SW480 (cell line): ENCODE results near the gene NANOS2.

ENCODE experiments used
- DNase-seq: peaks from one replicate; pipeline ENCODE4 v3.0.0-alpha.2; 2016; ENCODE audit warnings: low spot score

Gene NANOS2

DNA sequence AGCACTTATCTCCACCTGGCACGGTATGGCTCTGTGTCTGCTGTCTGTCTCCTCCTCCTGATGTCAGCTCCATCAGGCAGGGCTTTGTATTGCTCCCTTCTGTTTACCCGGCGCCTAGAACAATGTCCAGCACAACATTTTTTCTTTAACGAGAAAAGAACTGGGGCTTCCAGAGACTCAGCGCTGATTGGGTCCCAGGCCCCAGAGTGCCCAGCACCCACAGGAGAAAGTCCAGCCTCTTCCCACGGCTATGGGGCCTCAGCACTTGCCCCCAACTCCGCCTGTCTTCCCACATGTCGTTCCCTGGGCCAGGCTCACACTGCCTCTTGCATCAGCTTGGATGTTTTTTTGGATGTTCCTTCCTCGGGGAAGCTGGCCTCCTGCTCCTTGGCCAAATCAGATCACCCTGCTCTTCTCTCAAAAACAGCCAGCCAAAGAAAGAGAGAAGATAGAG lies 19.0 kb downstream of the NANOS2 start:
- DNase-seq, result no peak

DNA sequence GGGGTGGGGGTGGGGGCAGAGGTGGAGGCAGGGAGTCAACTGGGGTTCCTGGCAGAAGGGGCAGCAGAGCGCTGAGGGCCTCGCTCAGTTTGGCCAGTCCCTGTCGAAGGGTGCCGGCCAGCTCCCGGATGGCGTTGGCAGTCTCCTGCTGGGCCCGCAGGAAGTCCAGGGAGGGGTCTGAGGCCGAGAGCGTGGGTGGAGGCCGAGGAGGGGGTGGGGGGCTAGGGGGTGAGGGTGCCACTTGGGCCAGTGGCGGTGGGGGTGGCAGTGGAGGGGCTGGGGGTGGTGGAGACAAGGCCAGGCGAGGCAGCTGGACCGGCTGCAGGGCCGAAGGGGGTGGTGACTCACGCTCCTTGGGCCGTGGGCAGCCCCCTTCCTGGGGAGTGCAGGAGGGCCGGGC lies 23.7 kb downstream of the NANOS2 start:
- no peak for DNase-seq

DNA sequence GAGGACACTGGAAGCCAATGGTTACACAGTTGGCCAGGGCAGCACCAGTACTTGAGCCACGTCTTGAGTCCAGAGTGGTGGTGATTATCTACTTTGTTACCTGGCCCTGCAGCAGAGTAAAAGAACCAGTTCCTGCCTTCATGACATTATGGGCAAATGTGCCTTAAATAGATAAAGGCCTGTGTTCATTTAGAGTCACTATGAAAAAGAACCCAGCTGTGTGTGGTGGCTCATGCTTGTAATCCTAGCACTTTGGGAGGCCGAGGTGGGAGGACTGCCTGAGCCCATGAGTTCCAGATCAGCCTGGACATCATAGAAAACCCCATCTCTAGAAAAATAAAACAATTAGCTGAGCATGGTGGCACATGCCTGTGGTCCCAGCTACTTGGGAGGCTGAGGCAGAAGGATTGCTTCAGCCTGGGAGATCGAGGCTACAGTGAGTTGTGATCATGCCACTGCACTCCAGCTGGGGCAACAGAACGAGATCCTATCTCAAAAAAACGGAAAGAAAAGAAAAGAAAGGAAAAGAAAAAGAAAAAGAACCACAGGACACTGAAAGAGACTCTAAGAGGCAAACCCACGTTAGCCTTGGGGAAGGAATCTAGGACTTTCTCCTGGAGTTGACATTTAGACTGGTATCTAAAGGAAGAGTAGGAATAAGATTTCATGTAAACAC lies 25.2 kb downstream of the NANOS2 start:
- DNase-seq, result no peak

DNA sequence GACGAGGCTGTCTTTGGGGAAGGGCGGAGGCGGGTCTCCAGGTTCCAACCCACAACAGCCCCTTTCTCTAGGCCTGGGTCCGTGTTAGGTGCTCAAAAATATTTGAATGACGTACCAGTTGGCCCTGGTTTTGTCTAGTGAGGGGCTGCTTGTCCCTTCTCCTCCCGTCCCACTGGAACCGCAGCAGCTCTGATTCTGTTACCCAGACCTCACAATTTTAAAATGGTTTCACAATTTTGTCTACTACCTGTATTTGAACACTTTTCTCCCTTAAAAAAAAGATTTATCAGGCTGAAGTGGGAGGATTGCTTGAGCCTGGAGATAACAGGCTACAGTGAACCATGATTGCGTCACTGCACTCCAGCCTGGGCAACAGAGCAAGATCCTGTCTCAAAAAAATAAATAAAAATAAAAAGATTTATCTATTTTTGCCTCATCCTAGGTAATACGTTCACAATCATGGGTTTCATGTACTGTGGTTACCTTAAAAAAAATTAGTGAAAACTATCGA lies 27.3 kb downstream of the NANOS2 start:
- no peak for DNase-seq

DNA sequence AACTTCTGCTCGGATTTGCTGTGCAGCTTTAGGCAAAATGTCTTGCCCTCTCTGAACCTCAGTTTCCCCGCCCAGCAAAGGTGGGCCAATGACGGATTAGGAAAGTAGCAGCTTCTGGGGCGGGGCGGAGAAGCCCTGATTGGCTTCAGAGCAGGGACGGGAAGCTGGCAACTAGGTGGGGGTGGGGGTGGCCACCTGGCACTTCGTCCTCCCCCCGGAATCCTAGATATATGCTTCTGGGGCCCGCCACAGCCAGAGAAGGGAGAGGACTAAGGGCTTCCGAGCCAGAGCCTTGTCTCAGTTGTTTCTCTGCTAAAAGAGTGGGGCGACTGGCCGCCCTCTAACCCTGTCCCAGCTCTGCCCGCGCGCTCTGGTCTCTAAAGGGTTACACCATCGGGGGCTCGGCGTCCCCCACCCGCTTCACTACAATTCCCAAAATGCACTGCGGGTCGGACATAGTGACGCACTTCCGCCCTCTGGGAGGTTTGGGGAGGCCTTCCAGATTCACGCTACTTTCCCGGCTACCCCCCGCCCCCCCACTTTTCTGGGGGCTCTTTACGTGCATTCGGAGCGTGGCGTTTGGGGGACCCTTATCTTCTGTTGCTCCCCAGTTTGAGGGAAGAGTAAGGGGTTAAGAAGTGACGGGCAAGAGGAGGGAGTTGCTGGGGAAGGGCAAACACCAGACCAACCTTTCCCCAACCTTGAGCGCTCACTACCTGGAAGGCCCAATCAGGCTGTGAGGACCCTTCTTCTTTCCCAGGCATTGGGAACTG lies 28.0 kb downstream of the NANOS2 start:
- peak; percentile 94 for DNase-seq

DNA sequence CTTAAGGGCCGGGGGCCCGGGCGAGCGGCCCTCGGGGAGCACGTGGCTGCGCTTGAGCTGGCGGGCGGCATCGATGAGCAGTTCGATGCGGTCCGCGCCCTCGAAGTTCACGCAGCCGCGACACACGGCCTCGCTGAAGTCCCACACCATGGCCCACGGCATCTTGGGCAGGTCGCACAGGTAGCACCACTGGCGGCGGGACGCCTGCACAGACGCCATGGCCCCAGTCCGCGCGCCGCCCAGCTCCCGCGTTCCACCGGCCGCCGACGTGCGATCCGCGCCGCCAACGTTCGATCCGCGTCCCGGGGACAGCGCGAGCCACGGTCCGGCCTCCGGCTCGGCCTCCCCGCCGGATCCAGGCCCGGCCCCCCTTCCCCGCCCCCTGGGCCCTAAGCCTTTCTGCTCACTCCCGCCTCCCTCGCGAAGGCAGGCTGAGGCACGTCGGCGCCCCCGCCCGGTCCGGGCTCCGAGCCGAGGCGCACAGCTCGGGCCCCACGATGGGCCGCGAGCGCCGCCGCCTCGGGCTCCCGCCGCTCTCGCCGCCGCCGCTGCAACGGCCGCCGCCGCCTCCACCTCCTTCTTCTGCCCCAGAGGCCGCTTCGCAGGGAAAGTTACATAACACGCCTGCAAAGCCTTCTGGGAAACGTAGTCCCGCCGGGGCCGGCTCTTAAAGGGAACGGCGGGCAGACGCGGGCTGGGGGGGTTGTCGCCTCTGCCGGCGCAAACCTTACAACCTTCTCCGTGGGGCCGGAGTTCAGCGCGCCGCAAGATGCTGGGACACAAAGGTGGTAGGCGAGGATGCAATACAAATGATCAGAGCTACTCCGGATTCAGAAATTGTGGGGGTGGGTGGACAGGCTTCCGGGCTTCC lies 28.8 kb downstream of the NANOS2 start, which contains the start of gene IRF2BP1:
Gene IRF2BP1 (minus strand): TSS at position 586 of the 871 bp plus-strand sequence. CDS start 367 bp downstream, at position 219.
- peak; percentile 97 for DNase-seq

DNA sequence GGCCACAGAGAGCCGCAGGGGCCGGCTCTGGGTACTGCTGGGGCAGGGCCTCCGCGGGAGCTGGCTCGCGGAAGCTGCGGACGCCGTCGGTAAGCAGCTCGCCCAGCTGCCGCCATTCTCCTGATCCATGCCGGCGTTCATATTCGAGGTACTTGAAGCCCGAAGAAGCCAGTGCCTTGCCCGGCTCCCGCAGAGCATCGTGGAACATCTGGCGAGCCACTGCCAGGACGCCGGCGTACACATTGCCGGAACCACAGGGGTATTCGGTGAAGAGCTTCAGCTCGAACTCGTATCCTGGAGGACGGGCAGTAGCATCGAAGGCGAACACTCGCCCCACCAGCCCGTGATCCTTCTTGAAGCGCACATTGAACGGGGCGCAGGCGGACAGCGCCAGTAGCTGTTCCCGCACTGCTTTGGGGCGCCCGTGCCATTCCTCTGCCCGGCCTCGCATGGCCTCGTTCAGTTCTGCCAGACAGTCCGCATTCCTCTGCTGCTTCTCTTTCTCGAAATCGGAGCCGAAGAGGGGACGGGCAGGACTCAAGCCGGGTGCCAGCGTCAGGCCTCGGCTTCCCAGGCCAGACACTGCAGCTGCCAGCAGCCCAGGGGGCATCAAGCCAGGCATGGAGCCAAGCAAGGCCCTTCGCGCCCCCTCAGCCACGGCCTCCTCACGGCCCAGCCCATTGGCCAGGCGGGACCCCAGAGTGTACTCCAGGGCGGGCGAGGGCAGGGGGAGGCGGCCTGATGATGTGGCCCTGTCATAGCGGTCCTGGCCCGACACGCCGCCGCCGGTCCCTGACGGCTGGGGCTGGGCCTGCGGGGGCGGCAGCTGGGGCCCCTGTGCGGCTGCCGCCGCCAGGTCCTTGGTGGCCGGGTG lies 29.7 kb downstream of the NANOS2 start:
- DNase-seq, result no peak

DNA sequence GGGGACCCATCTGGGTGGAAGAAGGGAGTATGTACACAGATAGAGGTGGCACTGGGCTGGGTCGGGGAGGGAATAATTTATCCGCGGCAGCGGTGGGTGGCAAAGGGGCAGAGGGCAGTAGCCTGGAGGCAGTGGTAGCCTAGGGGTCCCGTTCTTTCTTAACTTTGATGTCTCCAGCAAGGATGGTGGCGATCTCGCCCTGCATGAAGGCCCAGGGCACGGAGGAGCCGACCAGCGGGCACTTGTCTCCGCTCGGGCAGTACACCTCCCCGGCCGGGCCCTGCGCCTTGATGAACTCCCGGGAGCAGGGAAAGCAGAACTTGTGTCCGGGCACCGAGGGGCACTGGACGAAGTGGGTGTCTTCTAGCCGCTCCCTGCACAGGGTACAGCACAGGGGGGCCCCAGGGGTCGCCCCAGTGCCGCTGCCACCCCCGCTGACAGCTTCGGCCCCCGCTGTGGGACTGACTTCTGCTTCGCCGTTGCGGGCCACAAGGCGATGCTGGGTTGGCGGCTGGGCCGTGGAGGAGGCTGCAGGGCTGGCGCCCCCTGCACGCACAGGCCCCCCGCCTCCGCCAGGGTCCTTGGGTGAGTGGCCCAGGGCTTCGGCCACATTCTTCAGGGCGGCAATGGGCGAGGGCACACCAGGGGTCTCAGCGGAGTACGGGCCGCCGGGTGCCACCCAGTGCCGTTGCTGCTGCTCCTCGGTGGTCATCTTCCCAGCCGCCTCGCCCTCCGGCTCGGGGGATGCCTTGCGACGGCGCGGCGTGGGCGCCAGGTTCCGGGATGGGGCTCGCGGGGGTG lies 30.5 kb downstream of the NANOS2 start:
- DNase-seq, result no peak

DNA sequence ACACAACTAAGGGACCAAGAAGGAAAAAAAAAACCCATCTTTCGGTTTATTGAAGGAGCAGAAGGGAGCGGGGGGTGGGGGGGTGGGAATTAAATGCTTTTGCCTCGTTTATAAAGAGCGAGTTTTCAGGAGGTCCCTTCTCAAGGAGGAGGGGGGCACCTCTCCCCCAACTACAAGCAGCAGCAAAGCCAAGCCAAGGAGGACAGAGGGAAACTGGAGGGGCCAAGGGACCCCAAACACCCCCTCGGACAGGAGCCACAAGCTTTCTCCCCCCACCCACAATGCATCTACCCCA lies 31.0 kb downstream of the NANOS2 start:
- DNase-seq, result no peak

DNA sequence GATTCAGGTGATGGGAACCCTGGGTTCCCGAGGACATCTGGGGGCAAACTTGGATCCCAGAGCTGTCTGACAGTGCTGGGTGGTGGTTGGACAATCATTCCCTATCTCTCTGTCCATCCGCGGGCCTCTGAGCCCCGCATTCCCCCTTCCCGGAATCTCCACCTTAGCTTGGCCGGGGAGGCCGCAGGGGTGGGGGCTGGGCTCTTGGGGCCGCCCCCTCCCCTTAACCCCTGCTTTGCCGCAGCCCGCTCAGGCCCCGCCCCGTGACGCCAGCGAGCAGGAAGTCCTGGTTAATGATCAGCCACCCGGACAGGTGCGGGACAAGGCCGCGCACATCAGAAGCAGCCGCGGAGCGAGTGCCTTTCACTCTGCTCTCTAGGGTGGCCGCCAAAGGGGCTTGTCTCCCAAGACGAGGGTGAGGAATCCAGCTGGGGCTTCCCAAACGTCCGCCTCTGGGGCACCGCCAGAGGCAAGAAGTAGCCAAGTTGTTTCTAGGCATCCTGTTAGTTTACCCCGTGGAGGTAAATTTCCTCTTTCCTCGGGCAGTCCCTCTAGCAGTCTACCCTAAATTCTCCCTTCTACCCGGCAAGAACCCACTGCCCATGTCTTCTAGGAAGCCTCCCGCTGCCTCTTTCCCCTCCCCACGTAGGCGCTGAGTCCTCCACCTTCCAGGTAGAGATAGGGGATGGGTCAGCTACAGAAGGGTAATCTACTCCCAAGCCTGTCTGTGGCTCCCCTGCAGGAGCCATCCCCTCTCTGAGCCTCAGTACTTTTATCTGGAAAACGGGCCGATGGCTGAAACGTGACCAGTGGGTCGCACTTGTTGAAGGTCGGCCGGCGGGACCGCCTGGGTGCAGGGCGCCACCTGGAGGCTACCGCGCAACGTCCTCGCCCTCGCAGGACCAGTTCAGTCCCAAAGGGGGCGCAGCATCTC lies 31.7 kb downstream of the NANOS2 start:
- DNase-seq, result peak; percentile 95

DNA sequence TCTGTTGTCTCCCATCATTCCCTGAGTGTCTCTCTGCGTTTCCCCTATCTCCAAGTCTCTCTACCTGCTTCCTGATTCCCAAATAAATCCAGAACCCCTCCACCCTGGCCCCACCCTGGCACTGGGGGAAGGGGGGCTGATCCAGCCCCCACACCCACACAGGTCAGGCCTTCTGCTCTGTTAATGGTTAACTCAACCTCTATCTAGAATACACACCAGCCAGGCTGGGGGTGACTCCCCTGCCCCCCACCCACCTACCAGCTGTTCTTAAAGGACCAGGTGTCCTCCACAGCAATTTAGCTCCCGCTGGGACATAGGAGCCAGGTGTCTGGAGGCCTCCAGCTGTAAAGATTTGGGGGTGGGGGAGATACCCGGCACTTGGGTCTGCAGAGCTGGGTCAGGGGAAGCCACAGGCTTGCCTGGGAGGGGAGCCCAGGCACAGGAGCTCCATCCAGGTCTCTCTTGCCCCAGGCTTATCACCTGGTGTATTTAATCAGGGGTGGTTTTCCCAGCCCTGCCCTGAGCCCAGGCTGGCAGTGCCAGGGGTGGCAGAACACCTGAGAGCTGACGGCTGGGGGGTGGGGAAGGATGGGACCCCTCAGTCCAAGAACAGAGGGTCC lies 32.6 kb downstream of the NANOS2 start:
- DNase-seq, result peak; percentile 92

DNA sequence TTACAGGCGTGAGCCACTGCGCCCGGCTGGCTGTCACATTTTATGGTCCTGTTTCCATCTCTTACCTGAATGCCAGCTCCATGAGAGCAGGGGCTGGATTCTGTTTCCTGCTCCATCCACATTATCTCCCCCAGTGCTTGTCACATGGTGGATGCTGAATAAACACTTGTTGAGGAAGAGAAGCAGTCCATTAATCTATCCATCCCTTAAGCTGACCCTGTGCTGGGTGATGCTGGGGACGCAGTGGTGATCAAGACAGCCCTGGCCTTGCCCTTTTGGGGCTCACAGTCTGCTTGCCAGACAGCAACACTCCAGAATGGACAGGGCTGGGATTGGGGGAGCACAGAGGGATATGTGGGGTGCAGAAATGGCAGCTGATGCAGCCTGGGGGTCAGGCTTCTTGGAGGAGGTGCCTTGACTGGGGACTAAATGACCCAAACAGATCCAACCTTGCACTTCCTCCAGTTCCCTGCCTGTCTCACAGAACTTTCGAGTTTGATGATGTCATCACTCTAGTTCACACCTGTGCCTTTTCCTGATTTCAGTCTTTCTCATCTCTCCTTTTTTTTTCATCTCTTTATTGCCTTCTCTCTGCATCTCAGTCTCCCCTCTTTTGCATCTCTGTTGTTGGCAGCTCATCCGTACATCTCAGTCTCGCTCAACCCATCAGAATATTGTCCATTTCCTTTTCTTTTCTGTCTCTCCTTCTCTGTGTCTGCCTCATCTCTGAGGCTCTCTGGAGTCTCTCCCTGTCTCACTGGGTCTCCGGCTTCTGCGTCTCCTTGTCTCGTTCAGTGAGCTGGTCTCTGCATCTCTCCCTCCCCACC lies 33.3 kb downstream of the NANOS2 start:
- DNase-seq, result no peak

DNA sequence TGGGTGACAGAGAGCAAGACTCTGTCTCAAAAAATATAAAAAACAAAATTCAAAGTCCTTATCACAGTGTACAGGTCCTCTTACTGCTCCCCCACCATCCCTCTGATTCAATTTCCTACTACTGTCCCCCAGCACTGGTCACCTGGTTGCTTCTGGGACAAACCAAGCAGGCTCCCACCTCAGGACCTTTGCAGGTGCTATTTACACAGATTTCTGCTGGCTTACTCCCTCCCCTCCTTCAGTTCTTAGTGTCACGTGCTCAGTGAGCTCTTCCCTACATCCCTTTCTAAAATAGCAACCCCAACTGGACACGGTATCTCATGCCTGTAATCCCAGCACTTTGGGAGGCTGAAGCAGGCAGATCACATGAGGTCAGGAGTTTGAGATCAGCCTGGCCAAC lies 34.6 kb downstream of the NANOS2 start:
- DNase-seq, result no peak

DNA sequence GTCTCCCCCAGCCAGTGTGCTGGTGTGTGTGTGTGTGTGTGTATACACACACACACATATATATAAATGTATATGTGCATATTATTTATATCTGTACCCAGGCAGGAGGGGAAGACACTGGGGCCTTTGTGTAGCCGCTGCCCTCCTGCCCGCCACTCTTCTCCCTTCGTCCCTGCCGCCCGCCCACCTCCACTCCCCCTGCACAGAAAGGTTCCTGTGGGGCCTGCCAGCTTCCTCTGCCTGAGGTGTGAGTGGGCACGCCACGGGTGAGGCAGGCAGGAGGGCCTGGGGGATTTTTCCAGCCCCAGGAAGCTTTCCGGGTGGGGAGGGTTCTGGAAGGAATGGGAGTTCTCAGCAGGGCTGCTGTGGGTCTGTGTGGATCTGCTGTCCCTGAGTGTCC lies 35.5 kb downstream of the NANOS2 start:
- peak; percentile 70 for DNase-seq

DNA sequence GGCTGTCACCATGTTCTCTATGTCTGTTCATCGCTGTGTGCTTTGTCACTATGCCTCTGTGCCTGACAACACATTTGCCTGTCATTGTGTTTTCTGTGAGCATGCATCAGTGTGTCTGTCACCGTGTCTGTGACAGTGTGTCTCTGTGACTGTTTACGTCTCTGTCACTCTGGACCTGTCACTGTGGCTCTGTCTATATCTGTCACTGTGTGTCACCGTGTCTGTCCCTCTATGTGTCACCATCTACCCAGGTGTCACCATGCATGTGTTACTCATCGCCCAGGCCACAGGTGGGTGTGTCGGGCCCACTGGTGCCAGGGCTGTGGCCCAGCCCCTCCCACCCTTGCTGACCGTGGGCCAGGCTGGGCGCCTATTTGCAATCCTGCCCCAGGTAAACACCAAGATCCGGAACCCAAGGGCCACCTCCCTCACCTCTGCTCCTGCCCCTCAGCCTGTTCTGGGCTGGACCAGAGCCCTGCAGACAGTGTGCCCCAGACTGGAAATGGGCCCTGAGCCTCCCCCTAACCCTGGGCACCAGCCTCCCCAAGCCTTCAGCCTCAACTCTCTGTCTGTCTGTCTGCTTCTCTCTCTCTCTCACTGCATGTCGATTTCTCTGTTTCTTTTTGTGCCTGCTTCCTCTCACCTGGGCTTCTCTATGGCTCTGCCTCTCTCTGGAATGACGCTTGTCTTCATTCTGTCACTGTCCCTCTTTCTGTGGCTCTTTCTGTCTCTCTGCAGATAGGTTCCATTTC lies 36.4 kb downstream of the NANOS2 start:
- peak; percentile 98 for DNase-seq

DNA sequence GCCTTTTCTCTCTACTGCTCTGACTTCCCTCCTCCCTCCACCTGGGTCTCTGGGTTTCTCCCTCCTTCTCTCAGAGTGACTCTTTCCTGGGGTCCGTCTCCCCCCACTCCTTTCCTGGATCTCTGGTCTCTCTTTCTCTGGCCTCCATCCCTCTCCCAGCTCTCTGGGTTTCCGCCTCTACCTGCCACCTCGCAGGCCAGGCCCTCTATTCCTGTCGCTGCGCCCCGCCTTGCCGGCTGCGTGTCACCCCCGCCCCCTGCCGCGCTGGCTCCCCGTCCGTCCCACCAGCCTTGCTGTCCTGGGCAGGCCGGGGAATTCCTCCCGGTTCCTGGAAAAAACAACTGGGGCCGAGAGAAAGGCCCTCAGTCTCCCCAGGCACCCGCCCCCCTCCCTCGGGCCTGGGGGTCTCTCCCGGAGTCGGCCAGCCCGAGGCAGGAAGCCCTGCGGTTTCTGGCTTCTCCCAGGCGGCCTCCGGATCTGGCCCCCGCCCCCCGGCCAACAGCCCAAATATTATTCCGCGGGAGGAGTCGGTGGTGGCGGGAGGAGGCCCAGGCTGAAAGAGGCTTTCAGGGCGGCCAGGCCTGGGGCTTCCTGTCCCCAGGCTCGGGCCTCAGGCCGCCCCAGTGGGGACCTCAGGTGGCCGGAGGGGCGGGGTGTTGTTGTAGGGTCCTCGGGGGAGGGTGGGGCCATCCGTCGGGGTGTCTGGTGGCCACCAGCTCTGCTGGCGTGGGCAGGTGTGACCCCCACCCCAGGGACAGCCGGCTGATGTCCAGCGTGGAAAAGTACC lies 38.0 kb downstream of the NANOS2 start:
- peak; percentile 84 for DNase-seq

DNA sequence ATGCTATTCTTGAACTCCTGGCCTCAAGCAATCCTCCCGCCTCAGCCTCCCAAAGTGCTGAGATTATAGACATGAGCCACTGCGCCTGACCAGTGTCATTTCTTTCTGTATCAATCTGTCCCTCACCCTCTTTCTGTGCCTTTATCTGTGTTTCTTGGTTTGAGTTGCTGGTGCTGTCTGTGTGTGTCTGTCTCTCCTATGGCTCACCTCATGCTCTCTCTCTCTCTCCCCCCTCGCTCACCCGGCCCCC lies 38.5 kb downstream of the NANOS2 start:
- DNase-seq, result no peak
